Breast epithelium (tissue), 3 donors: ENCODE measurements around the gene OR51E1.

ENCODE experiments used
- CTCF ChIP-seq, 3 donors: fragments of 450-650 bp; IDR thresholded peaks; one replicate each; pipeline ENCODE4 v1.5.1; 2016 to 2017; ENCODE audit warnings: antibody characterized with exemption in 3 of 3, mild to moderate bottlenecking in 3 of 3, moderate library complexity in 3 of 3
- POLR2AphosphoS5 ChIP-seq, 3 donors: sonication (generic); formaldehyde crosslinking; IDR thresholded peaks; one replicate each; pipeline ENCODE4 v1.6.1; 2017; ENCODE audit warnings: antibody characterized with exemption in 3 of 3

- TF ChIP-seq POLR2AphosphoS5 (IDR thresholded peaks at IDR 0.05) (no peak), CTCF (IDR thresholded peaks at IDR 0.05) (no peak)
These were observed 36.6 kb downstream of the OR51E1 start for GRCh38 chr11:4680341-4680740.
